Kidney epithelial cell (primary cell): ENCODE results near the gene TRMT112. TPM values are rescaled to one million over a fixed set of nuclear protein-coding genes. Genes with fewer than 3 reads are reported as not detected.

Experiments
- DNase-seq: peaks from one replicate; pipeline ENCODE4 v3.0.0-alpha.2; 2010; ENCODE audit warnings: low read depth
- H3K27me3 ChIP-seq: 2 replicates; pipeline ENCODE4 v1.6.0; 2011; ENCODE audit warnings: low read length; ENCODE audit not compliant: control insufficient read depth, insufficient read depth
- H3K36me3 ChIP-seq: 2 replicates; pipeline ENCODE4 v1.5.1; 2011; ENCODE audit warnings: low read length; ENCODE audit not compliant: control insufficient read depth, insufficient read depth
- H3K4me3 ChIP-seq: 2 replicates; pipeline ENCODE4 v1.5.1; 2011; ENCODE audit warnings: low read depth, mild to moderate bottlenecking, control low read depth, low read length
- total RNA-seq: library from RNA; depleted of rRNA; stranded (reverse); fragments of >200 nt; gene quantifications from 2 replicates; pipeline ENCODE4 v1.2.3, GENCODE V29; 2015
- TF ChIP-seq, protein P1 (sequence below): IDR thresholded peaks from 2 replicates; pipeline ENCODE4 v1.5.1; 2011; ENCODE audit warnings: mild to moderate bottlenecking, moderate library complexity, low read length, control low read depth, inconsistent platforms; ENCODE audit not compliant: insufficient read depth, poor library complexity, severe bottlenecking

The TRMT112 gene
- total RNA-seq, 1 donor from 2014 or later: 366 TPM

GRCh38 chr11:64360448-64360921, 43.1 kb upstream of the TRMT112 start:
- H3K4me3 ChIP-seq: no peak overlapping the region
- TF ChIP-seq, protein P1, sequence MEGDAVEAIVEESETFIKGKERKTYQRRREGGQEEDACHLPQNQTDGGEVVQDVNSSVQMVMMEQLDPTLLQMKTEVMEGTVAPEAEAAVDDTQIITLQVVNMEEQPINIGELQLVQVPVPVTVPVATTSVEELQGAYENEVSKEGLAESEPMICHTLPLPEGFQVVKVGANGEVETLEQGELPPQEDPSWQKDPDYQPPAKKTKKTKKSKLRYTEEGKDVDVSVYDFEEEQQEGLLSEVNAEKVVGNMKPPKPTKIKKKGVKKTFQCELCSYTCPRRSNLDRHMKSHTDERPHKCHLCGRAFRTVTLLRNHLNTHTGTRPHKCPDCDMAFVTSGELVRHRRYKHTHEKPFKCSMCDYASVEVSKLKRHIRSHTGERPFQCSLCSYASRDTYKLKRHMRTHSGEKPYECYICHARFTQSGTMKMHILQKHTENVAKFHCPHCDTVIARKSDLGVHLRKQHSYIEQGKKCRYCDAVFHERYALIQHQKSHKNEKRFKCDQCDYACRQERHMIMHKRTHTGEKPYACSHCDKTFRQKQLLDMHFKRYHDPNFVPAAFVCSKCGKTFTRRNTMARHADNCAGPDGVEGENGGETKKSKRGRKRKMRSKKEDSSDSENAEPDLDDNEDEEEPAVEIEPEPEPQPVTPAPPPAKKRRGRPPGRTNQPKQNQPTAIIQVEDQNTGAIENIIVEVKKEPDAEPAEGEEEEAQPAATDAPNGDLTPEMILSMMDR: no peak
- H3K27me3 ChIP-seq: no peaks in the 10 kb centered on the region
- no peak for DNase-seq
- peaks cover 2% of the 10 kb centered on the region for H3K36me3 ChIP-seq

DNA sequence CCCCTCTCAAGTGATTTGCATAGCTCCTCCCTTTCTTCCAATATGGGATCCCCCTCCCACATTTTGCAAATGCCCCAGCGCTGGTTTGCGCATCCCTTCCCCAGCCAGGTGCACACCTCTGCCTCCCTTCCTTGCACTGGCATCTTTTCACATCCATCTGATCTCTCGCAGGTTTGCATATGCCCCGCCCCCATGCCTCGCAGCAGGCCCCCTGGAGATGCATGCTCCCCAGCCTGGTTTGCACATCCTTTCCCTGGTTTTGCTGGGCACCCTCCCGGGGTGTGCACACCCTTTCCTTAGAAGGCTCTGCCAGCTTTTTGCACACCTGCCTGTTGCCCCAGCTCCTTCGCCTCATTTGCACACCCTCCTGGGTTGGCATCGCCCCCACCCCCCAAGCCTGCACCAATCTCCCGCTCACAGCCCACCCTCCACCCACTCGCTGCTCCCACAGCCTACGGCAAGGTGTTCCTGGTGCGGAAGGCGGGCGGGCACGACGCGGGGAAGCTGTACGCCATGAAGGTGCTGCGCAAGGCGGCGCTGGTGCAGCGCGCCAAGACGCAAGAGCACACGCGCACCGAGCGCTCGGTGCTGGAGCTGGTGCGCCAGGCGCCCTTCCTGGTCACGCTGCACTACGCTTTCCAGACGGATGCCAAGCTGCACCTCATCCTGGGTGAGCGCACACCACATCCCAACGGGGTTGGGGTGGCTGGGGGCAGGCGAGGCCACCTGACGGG, 42.5 kb upstream of the TRMT112 start:
- TF ChIP-seq, protein P1: peak; percentile 12
- DNase-seq: no peak
- Histone ChIP-seq H3K4me3 (peak overlapping the region; percentile 74), H3K36me3 (no peaks in the 10 kb centered on the region), H3K27me3 (no peaks in the 10 kb centered on the region)

- DNase-seq: no peak
- Histone ChIP-seq H3K4me3 (peak within 1 kb of the TSS; percentile 74), H3K27me3 (no peaks in the 10 kb centered on the region), H3K36me3 (no peaks in the 10 kb centered on the region)
- TF ChIP-seq, protein P1: no peak
Measured at GRCh38 chr11:64358907-64359711, 41.8 kb upstream of the TRMT112 start, which contains the start of gene RPS6KA4. RPS6KA4 (plus strand) TSS chr11:64359162; CDS start chr11:64359236, 74 bp downstream.

DNA sequence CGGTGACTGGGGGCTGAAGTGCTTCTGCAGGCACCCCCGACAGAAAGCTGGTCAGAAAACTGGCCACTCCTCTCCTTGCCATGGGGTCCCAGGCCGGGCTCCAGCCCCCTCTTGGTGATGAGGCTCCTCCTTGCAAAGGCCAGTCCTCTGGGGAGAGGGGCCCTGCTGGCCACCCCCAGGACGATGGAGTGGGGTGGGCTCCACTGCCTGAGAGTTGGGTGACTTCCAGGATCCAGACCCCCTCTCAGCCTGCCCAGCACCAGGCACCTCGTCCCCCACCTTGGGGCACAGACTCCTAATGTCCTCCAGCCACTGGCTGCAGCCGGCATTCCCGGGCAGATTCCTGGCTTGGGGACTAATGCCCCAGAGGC, 41.2 kb upstream of the TRMT112 start:
- DNase-seq: no peak
- TF ChIP-seq, protein P1: no peak
- peak overlapping the region; percentile 74 for H3K4me3 ChIP-seq
- no peaks in the 10 kb centered on the region for H3K27me3 ChIP-seq
- H3K36me3 ChIP-seq: no peaks in the 10 kb centered on the region

- Histone ChIP-seq H3K27me3 (no peaks in the 10 kb centered on the region), H3K36me3 (no peaks in the 10 kb centered on the region), H3K4me3 (no peak overlapping the region)
- DNase-seq: no peak
- TF ChIP-seq, protein P1: no peak
Measured at GRCh38 chr11:64357904-64358535, 40.7 kb upstream of the TRMT112 start.
